ENCODE data around the gene ATP1A2. TPM values are rescaled to one million over a fixed set of nuclear protein-coding genes. Genes with fewer than 3 reads are reported as not detected.

Gene ATP1A2
- total and polyA plus RNA-seq, 10 of the 15 experiments (the other 5 are each of a cell fraction or from before 2014, with no cell fraction given): 0.15 TPM; not detected in 9

DNA sequence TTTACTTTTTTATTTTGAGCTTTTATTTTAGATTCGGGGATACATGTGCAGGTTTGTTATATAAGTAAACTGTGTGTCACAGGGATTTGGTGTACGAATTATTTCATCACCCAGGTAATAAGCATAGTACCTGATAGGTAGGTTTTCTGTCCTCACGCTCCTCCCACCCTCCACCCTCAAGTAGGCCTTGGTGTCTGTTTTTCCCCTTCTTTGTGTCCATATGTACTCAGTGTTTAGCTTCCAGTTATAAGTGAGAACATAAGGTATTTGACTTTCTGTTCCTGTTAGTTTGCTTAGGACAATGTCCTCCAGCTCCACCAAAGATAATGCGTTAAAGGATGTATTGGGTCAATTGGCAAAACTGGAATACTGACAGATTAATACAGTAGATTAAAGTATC, 41.6 kb downstream of the ATP1A2 start:
- no peaks in the 10 kb centered on the region for H3K36me3 ChIP-seq (ENCODE audit: control insufficient read depth in 2 of 2, insufficient read depth in 2 of 2, low read length in 1 of 2)
- H3K27ac ChIP-seq (ENCODE audit: control insufficient read depth, insufficient read depth): no peak overlapping the region
- no peak overlapping the region for H3K9ac ChIP-seq (ENCODE audit: control insufficient read depth, insufficient read depth, low read length)
- no peak overlapping the region for H3K4me2 ChIP-seq (ENCODE audit: control insufficient read depth, insufficient read depth)
- H3K4me1 ChIP-seq (ENCODE audit: control insufficient read depth, insufficient read depth, low read length): peaks cover 7% of the 10 kb centered on the region; the same call in 1 of the 2 replicates
- TF ChIP-seq, protein P1, sequence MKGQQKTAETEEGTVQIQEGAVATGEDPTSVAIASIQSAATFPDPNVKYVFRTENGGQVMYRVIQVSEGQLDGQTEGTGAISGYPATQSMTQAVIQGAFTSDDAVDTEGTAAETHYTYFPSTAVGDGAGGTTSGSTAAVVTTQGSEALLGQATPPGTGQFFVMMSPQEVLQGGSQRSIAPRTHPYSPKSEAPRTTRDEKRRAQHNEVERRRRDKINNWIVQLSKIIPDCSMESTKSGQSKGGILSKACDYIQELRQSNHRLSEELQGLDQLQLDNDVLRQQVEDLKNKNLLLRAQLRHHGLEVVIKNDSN (IDR thresholded peaks at IDR 0.05; ENCODE audit: borderline replicate concordance, extremely low read length, insufficient read depth, low read depth, low read length): no peak
- no peak for TF ChIP-seq EZH2 (IDR thresholded peaks at IDR 0.05; ENCODE audit: borderline replicate concordance, control insufficient read depth, low read depth, low read length)
- DNase-seq (ENCODE audit: low read depth, low spot score) (no peak), FAIRE-seq (no peak), ATAC-seq (no peak)
- H2AFZ ChIP-seq (ENCODE audit: control insufficient read depth, low read depth, low read length): no peak overlapping the region
- SMC1A ChIA-PET (ENCODE audit: uncharacterized antibody, unreplicated experiment): interaction anchor here (1.2 kb wide), 2 partner anchors 51 to 53 kb away, joined by 3 to 4 read pairs; no protein-coding TSS in a partner anchor
- no peaks in the 10 kb centered on the region for H3K79me2 ChIP-seq (ENCODE audit: control insufficient read depth, insufficient read depth, low read length)
- CTCF ChIA-PET: interaction anchor here (1.2 to 1.5 kb wide), 2 partner anchors 72 to 95 kb away, joined by 3 read pairs; no protein-coding TSS in a partner anchor
- no peak overlapping the region for H3K4me3 ChIP-seq
- in situ Hi-C loops (cut with MboI) (no loop called here), intact Hi-C loops (cut with micrococcal nuclease; ENCODE audit: unreplicated experiment) (no loop called here)
- no TSS peak for BruUV-seq (replicated peaks)
- RAD21 ChIA-PET (ENCODE audit: unreplicated experiment): interaction anchor here (1.1 kb wide), 1 partner anchor 95 kb away, joined by 4 read pairs; no protein-coding TSS in a partner anchor
- 46% methylated on average over 4 of the region's 4 CpGs for WGBS (ENCODE audit: insufficient coverage, insufficient replicate concordance, low lambda C conversion rate, missing lambda C conversion rate)
- no peaks in the 10 kb centered on the region for H3K27me3 ChIP-seq (replicated peaks in 1 of 2; ENCODE audit: control insufficient read depth in 2 of 2, insufficient read depth in 2 of 2, low read length in 1 of 2)
- POLR2A ChIA-PET: no interaction called here
- no peaks in the 10 kb centered on the region for H3K9me3 ChIP-seq (replicated peaks; ENCODE audit: control insufficient read depth, insufficient read depth, low read length)
- H4K20me1 ChIP-seq (ENCODE audit: control insufficient read depth, insufficient read depth): no peaks in the 10 kb centered on the region

DNA sequence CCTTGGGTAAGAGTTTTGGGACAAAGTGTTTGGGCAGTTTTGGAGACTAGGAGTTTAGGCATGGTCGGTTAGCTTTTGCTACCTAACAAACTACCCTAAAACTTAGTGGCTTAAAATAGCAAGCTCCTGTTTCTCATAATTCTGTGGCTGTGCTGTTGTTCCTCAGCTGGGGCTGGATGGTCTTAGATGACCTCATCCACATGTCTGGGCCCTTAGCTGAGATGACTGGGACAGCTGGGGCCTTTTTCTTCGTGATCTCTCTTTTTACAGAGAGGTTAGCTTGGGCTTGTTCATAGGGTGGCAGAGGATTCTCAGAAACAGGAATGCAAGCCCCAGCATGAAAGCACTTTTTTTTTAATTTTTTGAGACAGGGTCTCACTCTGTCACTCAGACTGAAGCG, 42.5 kb downstream of the ATP1A2 start:
- CTCF ChIA-PET: interaction anchor here (0.6 to 1.1 kb wide), 3 partner anchors 94 to 239 kb away, joined by 3 read pairs; no protein-coding TSS in a partner anchor
- RAD21 ChIA-PET (ENCODE audit: unreplicated experiment): no interaction called here
- FAIRE-seq: no peak

More for the DNA sequence above, 42.5 kb downstream of the ATP1A2 start:
- no peak for DNase-seq (ENCODE audit: low read depth, low spot score)
- SMC1A ChIA-PET (ENCODE audit: uncharacterized antibody, unreplicated experiment): no interaction called here
- TF ChIP-seq, protein P2, sequence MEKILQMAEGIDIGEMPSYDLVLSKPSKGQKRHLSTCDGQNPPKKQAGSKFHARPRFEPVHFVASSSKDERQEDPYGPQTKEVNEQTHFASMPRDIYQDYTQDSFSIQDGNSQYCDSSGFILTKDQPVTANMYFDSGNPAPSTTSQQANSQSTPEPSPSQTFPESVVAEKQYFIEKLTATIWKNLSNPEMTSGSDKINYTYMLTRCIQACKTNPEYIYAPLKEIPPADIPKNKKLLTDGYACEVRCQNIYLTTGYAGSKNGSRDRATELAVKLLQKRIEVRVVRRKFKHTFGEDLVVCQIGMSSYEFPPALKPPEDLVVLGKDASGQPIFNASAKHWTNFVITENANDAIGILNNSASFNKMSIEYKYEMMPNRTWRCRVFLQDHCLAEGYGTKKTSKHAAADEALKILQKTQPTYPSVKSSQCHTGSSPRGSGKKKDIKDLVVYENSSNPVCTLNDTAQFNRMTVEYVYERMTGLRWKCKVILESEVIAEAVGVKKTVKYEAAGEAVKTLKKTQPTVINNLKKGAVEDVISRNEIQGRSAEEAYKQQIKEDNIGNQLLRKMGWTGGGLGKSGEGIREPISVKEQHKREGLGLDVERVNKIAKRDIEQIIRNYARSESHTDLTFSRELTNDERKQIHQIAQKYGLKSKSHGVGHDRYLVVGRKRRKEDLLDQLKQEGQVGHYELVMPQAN (conservative IDR thresholded peaks at IDR 0.05): no peak
- TF ChIP-seq TCF12 (IDR thresholded peaks at IDR 0.05; ENCODE audit: low read depth, low read length): no peak
- TF ChIP-seq TARDBP (IDR thresholded peaks at IDR 0.05; ENCODE audit: borderline replicate concordance): no peak
- TF ChIP-seq SPI1 (IDR thresholded peaks at IDR 0.05; ENCODE audit: borderline replicate concordance, insufficient read depth, low read depth, low read length): no peak
- TF ChIP-seq, protein P3, sequence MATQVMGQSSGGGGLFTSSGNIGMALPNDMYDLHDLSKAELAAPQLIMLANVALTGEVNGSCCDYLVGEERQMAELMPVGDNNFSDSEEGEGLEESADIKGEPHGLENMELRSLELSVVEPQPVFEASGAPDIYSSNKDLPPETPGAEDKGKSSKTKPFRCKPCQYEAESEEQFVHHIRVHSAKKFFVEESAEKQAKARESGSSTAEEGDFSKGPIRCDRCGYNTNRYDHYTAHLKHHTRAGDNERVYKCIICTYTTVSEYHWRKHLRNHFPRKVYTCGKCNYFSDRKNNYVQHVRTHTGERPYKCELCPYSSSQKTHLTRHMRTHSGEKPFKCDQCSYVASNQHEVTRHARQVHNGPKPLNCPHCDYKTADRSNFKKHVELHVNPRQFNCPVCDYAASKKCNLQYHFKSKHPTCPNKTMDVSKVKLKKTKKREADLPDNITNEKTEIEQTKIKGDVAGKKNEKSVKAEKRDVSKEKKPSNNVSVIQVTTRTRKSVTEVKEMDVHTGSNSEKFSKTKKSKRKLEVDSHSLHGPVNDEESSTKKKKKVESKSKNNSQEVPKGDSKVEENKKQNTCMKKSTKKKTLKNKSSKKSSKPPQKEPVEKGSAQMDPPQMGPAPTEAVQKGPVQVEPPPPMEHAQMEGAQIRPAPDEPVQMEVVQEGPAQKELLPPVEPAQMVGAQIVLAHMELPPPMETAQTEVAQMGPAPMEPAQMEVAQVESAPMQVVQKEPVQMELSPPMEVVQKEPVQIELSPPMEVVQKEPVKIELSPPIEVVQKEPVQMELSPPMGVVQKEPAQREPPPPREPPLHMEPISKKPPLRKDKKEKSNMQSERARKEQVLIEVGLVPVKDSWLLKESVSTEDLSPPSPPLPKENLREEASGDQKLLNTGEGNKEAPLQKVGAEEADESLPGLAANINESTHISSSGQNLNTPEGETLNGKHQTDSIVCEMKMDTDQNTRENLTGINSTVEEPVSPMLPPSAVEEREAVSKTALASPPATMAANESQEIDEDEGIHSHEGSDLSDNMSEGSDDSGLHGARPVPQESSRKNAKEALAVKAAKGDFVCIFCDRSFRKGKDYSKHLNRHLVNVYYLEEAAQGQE (IDR thresholded peaks at IDR 0.05; ENCODE audit: low read depth, low read length): no peak
- no peak for TF ChIP-seq ZSCAN29 (IDR thresholded peaks at IDR 0.05)
- no peak for TF ChIP-seq YY1 (IDR thresholded peaks at IDR 0.05; ENCODE audit: low read depth, low read length)
- TF ChIP-seq MTA2 (IDR thresholded peaks at IDR 0.05; ENCODE audit: low read depth): no peak
- Histone ChIP-seq H3K36me3 (ENCODE audit: control insufficient read depth in 2 of 2, insufficient read depth in 2 of 2, low read length in 1 of 2) (no peaks in the 10 kb centered on the region), H2AFZ (ENCODE audit: control insufficient read depth, low read depth, low read length) (no peak overlapping the region), H3K9me3 (replicated peaks; ENCODE audit: control insufficient read depth, insufficient read depth, low read length) (no peaks in the 10 kb centered on the region), H3K9ac (ENCODE audit: control insufficient read depth, insufficient read depth, low read length) (no peak overlapping the region), H3K4me3 (no peak overlapping the region), H3K4me2 (ENCODE audit: control insufficient read depth, insufficient read depth) (no peak overlapping the region), H3K79me2 (ENCODE audit: control insufficient read depth, insufficient read depth, low read length) (no peaks in the 10 kb centered on the region), H3K27me3 (replicated peaks in 1 of 2; ENCODE audit: control insufficient read depth in 2 of 2, insufficient read depth in 2 of 2, low read length in 1 of 2) (no peaks in the 10 kb centered on the region), H3K27ac (ENCODE audit: control insufficient read depth, insufficient read depth) (no peak overlapping the region), H4K20me1 (ENCODE audit: control insufficient read depth, insufficient read depth) (no peaks in the 10 kb centered on the region), H3K4me1 (ENCODE audit: control insufficient read depth, insufficient read depth, low read length) (peaks cover 12% of the 10 kb centered on the region)
- no TSS peak for BruUV-seq (replicated peaks)
- in situ Hi-C loops (cut with MboI): no loop called here
- intact Hi-C loops (cut with micrococcal nuclease; ENCODE audit: unreplicated experiment): no loop called here
- 48% methylated on average over 3 of the region's 3 CpGs for WGBS (ENCODE audit: insufficient coverage, insufficient replicate concordance, low lambda C conversion rate, missing lambda C conversion rate)
- POLR2A ChIA-PET: no interaction called here
- ATAC-seq: no peak
